CD4-positive, alpha-beta T cell treated with Interleukin-6 at 100 ng/mL for 8 hours (primary cell): ENCODE measurements around the gene HSPA6.
"Not testable (repeated sequence)": the region's sequence is repeated elsewhere in the genome, so short reads cannot be mapped to it uniquely, and the experiment has no call there.

Source experiments
- DNase-seq: peaks from one replicate; pipeline ENCODE4 v3.0.0-alpha.2; 2020; ENCODE audit warnings: mixed read lengths, low spot score

Gene HSPA6

GRCh38 chr1:161560960-161561715 lies 36.8 kb downstream of the HSPA6 start:
- not testable (repeated sequence) for DNase-seq

DNA sequence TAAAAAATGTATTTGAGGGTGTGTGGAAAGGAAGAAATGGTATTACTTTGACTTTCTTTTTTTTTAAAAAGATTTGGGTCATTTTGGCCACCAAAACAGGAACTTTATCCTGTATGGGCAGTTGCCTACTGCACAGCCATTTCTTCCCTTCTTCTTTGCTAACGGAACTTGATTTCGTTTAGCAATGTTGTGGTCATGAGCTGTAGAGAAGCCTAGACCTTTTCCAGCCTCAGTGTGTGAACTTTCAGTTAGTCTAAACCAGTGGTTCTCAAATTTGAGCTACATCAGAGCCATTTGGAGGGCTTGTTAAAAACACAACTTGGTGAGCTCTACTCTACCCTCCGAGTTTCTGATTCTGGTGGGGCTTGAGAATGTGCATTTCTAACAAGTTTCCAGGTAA lies 38.1 kb downstream of the HSPA6 start:
- DNase-seq = not testable (repeated sequence)

- DNase-seq = not testable (repeated sequence)
These were observed 39.2 kb downstream of the HSPA6 start for GRCh38 chr1:161563522-161563921.

DNA sequence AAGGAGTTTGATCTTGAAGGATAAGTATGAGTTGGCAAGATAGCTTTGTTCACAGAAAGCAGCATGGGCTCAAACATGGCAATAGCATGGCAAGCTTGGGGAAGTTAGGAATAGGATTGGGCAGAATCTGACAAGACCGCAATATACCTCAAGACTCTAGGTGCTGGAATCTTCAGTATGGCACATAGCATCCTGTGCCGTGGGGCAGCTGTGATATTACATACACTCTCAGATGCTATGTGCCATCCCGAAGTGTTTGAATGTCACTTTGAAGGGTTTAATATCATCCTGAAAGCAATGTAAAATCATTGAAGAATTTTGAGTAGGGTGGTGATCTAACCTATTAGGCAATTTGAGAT lies 42.2 kb downstream of the HSPA6 start:
- not testable (repeated sequence) for DNase-seq

- not testable (repeated sequence) for DNase-seq
These were observed 47.4 kb downstream of the HSPA6 start for GRCh38 chr1:161571703-161572102.
